Right renal pelvis (tissue), 4 donors: ENCODE measurements around the gene ARX. TPM values are rescaled to one million over a fixed set of nuclear protein-coding genes. Genes with fewer than 3 reads are reported as not detected.

Experiments used
- DNase-seq, 4 donors: peaks; one replicate each; pipeline ENCODE4 v3.0.0-alpha.2; 2013; ENCODE audit warnings: low read depth in 4 of 4, low spot score in 3 of 4, missing footprints in 1 of 4
- polyA plus RNA-seq, 4 donors: library from polyadenylated mRNA; unstranded; fragments of 120-200 nt; gene quantifications; one replicate each; pipeline ENCODE4 v1.2.1, GENCODE V29; 2013; ENCODE audit not compliant: insufficient read length in 4 of 4

ARX gene
- not detected for polyA plus RNA-seq

DNA sequence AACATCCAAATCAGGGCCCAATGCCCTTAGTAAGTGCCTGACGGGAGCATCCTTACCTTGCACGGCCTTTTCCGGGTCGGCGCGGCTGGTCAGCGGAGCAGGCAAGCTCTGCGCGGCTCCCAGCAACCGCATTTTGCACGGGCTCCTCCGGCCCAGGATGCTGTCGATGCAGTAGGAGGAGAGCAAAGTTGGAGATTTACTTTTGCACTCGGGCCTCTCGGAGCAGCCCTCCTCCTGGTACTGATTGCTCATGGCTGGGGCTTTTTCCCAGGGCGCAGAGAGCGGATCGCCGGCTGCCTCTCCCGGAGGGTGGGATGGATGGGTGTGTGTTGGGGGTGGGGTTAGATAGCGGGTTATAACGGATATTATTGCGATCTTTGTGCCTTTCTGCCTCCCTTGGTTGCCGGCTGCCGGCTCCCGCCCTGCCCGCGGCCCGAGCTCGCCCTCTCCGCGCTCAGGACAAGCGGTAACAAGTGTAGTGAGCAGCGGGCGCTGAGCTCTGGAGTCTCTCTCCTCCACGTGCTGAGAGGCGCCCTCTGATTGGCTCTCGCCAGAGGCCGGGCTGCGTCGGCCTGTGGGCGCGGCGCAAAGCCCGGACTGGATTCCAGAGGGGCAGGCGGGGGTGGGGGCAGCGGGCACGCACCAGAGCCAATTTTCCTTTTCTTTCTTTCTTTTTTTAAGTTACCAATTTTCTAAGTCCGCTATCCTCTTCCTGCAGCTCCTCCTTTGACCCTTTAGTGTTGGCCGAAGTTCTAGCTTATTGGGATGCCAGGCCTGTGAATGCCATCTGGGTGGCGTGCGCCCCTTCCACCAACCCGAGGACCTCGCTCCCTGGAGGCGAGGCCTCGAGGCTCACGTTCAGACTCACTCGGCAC lies at the start of gene ARX:
TSS of gene ARX (minus strand) at position 480 of the 875 bp plus-strand sequence. CDS start at position 252, 228 bp downstream.
- DNase-seq = peak in 3 of 4 donors; percentile 40 to 56 (median 50)

DNA sequence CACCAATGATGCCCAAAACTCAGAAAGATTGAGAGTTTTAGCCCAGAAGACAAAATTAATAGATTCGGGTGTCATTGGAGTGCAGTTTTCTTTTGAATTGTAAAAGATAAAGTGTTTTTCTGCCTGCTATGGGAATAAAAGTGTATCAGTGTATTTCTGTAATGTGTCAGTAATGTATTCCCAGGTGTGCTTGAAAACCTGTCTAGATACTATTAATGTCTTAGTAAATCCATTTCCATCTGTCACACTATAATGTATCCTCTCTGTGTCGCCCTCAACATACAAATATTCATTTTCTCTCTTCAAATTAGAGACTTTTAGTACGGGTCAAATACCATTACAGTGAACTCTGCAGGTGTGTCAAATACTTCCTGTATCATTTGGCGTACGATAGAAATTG lies 43.5 kb upstream of the ARX start:
- no peak for DNase-seq

DNA sequence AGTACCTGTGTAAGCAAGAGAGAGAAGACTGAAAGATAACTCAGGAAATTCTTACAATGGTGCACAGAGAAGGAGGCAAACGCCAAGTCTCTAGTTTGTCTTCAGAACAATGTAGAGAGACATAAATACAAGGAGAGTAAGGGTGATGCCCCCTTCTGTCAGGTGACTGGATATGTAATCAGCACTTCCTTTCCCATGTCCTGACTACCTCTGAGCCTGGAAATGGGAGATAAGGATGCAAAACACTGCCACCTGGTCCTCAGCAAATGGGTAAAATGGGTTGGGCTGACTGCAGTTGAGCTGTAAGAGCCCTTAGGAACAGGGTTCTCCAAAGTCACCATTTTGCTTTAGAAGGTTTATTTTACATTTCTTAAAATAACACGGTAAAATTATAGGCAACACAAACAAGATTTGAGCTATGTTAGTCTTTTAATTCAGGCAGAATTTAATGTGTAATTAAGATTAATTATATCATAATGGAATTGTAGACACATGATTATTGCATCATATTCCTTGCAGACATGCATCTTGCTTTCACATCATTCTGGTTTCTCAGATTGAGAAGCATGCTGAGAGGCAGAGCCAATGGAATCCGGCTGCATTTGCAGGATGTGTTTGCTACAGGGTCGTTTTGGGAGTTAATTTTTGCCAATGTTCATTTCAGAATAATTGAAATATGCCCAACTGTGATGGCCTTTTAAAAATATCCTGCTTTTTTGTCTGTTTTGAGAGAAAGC lies 37.2 kb upstream of the ARX start:
- no peak for DNase-seq

DNA sequence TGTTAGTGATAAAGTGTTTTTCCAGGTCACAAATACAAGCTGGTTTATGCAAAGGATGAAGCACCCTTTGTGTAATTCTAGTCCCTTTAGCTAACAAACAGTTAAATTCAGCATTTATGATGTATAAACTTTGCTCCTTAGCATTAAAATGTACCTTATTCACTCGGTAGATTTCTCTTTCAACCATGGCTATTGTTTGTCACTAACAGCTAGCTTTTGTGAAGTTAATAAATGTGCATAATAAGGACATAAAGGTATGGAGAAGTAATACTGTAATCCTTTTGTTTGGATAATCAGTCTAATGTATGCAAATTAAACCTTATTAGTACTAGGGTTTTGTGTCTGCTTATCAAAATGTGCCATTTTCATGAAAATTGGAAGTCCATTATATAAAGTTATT lies 34.2 kb upstream of the ARX start:
- DNase-seq = no peak

DNA sequence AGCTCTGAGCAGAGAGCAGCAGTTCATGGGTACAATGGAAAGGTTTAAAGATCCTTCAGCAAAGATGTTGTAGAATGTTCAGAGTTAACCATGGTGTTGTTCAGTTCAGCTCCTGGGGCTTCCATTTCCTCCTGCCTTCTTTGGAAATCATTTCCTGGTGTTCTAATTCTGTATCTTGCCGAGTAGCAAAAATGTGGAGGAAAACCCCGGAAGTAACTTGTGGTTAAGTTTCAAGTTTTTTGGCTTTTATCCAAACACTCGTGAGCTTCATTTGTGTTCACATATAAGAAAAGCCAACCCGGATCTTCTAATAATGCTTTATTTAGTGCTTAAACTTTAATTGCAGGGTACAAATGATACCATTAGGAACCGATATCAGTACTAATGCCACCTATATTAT lies 33.6 kb upstream of the ARX start:
- DNase-seq = no peak

DNA sequence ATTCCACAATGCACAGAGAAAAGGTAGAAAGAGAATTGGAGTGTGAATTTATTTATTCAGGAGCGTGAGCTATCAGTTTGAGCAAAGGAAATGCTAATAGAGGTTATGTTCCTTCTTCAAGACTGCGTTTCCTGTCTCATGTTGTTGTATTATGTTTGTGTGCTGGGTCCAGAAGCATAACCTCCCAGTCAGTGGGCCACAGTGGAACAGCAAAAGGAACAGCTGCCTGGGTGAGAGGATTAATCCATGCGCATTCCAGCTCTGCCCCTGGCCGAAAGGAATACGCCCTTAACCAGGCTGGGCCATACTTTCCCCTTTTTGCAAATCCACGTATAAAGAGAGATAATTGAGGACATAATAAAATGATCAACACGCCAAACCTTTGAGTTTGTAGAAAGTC lies 32.4 kb upstream of the ARX start:
- no peak for DNase-seq

DNA sequence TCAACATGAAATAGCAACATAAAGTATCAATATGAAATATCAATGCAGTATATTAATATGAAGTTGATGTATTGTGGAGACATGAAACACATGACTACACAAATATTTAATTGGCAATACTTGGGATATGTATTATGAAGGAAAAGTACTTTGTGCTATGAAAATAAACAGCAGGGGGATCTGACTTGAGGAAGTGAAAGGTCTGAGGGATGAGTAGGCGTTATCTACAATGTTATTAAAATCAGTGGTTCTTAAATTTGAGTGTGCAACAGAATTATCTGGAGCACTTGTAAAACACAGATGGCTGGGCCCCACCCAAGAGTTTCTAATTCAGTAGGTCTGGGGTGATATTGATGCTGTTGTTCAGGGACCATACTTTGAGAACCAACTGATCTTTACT lies 27.4 kb upstream of the ARX start:
- no peak for DNase-seq

DNA sequence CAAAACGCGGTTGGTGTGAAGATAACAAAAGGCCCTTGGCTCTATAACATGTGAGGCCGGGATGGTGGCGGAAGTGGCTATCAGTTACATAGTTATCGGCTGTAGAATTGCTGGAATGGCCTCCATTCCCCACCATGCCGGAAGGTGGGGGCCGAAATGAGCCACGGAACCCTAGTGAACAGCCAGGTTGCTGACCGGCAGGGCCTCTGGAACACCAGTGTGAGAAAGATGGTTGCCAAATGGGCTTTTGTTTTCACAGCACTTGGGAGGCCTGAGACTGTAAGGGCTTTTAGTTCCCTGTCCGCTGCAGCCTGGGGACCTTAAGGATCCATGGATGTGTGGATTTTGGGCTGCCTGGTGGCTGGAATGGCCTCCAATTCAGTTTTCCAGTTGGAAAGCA lies 23.3 kb upstream of the ARX start:
- no peak for DNase-seq

DNA sequence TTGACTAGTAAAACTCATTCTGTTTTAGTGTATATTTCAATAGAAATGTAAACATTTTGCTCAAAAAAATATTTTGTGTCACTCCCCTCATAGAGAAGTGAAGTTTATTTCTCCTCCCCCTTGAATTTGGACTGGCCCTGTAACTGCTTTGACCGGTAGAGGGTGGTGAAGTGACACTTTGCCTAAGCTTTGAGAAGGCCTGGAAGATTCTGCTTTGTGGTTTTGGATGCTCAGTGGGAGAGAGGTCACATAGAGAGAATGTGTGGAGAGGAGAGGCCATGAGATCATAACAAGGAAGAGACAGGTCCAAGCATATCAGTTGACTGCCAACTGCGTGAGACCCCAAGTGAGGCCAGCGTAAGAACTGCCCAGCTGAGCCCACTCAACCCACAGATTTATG lies 19.1 kb upstream of the ARX start:
- no peak for DNase-seq

DNA sequence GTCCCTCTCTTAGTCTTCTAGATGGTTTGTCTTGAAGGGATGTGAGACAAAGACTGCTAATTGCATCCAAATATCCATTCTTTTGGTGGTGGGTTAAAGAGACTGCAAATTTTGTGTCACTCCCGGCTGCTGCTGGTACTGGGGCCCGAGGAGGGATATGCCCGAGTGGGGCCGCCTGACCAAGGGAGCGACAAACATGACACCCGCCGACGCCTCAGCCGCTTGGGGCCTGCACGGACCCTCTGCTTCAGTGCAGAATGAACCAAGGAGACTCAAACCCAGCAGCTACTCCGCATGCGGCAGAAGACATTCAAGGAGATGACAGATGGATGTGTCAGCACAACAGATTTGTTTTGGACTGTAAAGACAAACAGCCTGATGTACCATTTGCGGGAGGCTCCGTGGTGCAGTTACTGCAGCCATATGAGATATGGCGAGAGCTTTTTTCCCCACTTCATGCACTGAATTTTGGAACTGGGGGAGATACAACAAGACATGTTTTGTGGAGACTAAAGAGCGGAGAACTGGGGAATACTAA lies 13.6 kb upstream of the ARX start:
- no peak for DNase-seq

DNA sequence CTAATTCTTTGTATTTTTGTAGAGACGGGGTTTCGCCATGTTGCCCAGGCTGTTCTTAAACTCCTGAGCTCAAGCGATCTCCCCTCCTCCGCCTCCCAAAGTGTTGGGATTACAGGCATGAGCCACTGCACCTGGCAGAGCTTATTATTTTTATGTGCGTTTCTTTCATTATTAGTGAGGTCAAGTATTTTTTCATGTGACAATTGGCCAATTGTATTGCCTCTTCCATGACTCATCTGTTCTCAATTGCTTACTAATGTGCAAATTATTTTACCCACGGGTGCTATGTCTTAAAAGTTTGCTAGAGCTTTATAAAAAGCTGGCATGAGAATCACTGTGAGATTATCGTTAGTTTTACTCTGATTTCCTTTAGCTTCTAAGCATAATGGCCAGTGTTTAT lies 13.0 kb upstream of the ARX start:
- DNase-seq = no peak

DNA sequence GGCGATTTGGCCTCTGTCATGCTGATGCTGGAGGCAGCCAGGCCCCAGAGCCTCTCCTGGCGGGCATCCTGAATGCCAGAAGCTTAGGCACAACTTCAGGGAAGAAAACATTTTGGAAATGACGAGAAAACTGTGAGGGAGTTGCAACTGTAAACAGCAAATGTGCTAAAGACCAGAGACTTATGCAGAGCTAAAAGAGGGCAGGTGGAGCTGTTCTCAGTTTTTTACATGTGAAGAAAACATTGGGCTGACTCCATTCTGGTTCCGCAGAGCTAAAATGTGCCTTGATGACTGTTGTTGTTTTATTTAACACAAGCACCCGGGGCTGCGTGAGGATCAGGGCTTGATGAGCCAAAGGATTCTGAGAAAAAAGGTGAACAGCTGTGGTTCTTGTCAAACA lies 10.8 kb upstream of the ARX start:
- DNase-seq = no peak

DNA sequence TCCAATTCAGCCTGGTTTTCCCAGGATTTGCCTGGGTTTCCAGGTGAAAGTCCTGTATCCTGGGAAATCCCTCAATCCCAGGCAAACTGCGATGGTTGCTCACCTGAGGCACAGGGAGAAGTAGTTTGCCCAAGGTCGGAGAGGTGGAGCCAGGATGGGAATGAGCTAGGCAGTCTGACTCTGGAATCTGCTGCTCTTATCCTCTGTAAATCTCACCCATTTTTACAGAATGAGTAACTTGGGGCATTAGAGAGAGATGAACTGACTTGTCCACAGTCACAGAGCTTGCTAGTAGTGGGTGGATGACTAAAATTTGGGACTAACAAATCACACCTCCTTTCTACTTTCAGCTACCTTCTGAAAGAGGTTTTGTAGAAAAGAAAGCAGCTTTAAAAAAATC lies 9.8 kb upstream of the ARX start:
- DNase-seq = no peak

DNA sequence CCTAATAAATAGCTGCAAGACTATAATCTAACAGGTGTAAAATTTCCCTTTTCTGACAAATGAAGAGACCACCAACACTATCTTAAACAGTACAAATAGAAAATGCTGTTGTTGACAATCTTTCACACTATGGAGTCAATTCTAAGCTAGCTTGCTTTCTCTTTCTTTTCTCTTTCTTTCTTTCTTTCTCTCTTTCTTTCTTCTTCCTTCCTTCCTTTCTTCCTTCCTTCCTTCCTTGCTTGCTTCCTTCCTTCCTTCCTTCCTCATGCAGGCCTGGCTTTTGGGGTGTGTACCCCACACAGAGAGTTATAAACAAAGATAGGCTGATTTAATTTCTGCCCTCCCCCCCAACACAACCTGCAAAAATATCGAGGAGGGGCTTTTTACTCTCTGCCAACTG lies 8.1 kb upstream of the ARX start:
- DNase-seq = no peak

DNA sequence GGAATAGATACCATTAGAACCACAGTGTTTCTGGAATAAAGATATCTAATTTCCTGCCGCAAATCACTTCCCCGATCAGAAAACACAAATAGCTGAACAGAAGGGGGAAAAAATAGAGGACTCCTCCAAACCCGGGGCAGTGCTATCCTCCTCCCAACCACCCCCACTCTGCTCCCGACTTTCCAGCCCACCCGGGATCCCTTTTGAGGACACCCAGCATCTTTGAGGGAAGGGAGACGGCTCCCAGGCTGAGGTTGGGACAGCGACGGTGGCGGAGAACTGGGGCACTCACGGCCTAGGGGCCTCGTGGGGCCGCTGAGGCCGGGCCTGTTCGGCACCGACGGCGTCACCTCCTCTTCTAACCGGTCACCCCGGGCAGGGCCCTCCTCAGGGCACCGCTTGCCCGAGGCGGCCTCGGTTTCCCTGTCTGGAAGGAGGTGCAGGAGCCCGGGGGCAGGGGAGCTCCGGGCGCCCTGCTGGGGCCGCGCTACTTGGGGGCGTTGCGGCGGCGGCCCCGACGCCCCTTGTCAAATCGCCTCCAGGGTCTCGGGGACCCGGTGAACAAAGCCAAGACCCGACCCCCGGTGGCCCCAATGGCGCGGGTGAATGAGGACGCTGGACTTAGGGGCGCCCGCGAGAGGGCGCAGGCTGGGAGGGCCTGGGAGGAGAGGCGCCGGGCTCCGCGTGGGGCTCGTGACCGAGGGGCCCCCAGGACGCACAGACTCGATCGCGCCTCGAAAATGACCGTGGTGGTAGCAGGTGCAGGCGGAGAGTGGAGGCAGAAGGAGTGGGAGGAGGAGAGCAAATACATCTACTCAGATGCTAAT lies 6.9 kb upstream of the ARX start:
- no peak for DNase-seq

DNA sequence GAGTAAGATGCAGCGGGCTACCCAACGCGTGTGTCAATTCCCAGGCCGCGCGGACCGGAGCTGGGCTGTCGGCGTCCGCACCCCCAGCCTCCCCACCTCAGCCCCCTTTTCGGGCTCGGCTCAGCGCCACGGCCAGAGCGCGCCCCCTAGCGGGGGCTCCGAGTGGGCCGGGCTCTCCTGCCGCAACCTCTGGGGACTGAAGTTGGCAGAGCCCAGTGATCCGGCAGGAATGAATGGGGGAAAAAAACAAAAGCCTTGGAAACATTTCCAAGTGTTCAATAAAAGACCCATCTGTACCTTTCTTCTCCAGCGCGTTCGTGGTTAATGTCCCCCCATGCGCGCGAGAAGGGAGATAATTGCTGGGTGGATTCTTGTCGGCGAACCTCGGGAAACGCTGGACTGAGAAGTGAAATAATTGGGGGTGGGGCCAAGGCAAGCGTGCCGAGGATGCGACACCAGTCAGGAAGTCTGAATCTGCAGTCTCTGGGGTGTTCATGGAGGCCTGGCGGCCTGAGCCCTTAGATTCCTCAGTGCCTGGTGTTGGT lies 5.2 kb upstream of the ARX start:
- no peak for DNase-seq

DNA sequence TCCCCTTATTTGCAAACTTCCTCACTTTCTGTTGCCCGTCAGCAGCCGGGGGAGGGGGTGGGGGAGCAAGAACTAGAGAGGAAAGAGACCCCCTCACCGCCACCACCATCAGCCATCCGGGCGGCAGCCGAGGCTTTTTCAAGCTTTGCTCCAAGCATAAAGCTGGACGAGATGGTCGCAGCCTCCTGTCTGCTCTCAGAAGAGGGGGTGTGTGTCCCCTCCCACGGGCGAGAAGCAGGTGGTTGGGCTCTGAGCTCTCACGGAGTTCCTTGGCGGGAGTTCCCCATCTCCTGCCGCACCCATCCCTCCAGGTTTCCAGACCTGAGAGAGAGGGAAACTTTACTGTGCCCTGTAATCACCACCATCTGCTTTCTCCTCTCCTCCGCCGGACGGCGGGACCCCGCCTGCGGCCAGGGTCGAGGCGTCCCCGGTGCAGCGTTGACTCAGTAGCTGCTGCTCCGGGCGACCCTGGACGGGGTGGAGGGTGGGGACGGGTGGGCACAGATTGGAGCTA lies 4.7 kb upstream of the ARX start:
- DNase-seq = no peak

DNA sequence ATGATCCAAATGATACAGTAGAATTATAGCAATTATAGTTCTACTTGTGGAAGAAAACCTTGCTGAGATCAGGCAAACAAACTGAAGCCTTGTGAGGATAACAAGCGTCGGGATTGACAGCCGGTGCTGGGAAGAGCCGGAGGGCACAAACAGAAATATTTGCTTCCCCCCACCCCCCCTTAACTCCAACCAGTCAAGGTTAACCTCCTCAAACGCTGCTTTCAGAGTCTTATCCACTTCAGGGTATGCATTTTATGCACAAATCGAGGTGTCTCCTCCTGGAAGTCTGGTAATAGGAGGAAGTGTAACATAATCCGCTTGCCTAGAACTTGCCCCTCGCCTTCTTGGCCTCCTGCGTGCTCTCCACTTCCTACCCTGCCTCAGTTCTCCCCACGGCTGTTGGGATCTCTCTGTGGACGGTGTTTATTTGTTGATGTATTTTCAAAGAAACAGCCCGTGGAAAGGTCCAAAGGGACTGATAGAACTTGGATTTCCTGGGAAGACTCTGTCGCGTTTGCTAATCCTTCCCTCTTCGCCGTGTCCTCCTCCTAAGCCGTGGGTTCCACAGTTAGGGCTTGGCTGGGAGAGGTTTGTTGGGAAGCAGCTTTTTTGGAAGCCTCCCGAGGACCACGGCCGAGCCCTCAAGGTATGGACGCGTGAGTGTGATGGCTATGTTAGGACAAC lies 4.1 kb upstream of the ARX start:
- no peak for DNase-seq

DNA sequence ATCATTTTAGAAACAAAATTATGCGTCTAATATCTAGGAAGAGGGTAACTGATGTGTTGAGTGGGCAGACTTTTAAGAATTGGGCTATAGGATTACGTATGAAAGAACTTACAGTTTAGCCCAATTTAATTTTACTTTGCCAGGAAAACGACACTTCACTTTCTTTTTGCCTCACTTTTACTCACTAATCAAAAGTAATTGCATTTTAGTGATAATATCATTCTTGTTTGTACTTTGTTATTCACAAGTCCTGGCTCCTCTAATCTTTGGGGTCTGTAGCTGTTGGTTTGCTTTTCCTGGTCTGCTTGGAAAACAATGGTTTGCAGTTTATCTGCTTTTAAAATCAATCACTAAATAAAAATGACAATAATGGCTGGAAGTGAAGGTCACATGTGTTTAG lies 2.9 kb upstream of the ARX start:
- no peak for DNase-seq
